GM20000 (cell line): ENCODE data around the gene DENND1A.

Experiments
- DNase-seq: peaks from one replicate; pipeline ENCODE4 v3.0.0; 2012; ENCODE audit warnings: low spot score
- CTCF ChIP-seq: IDR thresholded peaks from 2 replicates; pipeline ENCODE4 v1.5.1; 2012; ENCODE audit warnings: mild to moderate bottlenecking, control low read depth; ENCODE audit errors: extremely low read depth, missing control alignments

DENND1A gene

GRCh38 chr9:123471843-123472570 is 457.9 kb downstream of the DENND1A start:
- DNase-seq = no peak
- TF ChIP-seq CTCF = no peak

- DNase-seq = no peak
- no peak for TF ChIP-seq CTCF
Observed at GRCh38 chr9:123470991-123471770, 458.7 kb downstream of the DENND1A start.

- DNase-seq = no peak
- no peak for TF ChIP-seq CTCF
Observed at GRCh38 chr9:123470121-123470782, 459.7 kb downstream of the DENND1A start.

- no peak for TF ChIP-seq CTCF
- no peak for DNase-seq
Observed at GRCh38 chr9:123469282-123469681, 460.6 kb downstream of the DENND1A start.

- no peak for DNase-seq
- TF ChIP-seq CTCF = no peak
Observed at GRCh38 chr9:123468541-123468940, 461.4 kb downstream of the DENND1A start.

- TF ChIP-seq CTCF = no peak
- no peak for DNase-seq
Observed at GRCh38 chr9:123465304-123465703, 464.6 kb downstream of the DENND1A start.

- DNase-seq = no peak
- TF ChIP-seq CTCF = no peak
Observed at GRCh38 chr9:123460091-123460490, 469.8 kb downstream of the DENND1A start.
